ENCODE data around the gene MKKS.

- TF ChIP-seq CTCF (IDR thresholded peaks at IDR 0.05) (no peak), POLR2A (IDR thresholded peaks at IDR 0.05) (no peak)
Measured at GRCh38 chr20:10432079-10432478, 1.9 kb downstream of the MKKS start.
